Measurements from ENCODE around the gene RFLNA.

DNA sequence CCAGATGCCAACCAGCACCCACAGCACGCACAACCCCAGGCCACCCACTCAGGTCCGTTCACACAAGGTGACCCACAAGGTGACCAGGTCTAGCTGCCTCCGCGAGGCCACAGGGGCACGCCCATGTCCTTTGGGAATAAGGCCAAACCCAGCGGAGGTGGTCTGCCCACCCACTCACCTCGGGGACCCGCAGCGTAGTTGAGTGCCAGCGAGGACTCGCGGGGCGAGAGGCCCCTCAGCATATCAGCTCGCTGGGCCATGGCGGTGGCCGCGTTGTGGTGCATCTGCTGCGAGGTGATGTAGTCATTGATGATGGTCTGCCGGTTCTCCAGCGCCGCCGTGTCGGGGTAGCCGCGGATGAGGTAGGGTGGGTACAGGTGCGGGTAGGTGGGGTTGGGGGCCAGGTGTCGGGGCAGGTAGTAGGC, 46.8 kb downstream of the RFLNA start:
- TF ChIP-seq POLR2A (IDR thresholded peaks at IDR 0.05; ENCODE audit: extremely low read depth, insufficient read length) = no peak
- TF ChIP-seq, protein P1, sequence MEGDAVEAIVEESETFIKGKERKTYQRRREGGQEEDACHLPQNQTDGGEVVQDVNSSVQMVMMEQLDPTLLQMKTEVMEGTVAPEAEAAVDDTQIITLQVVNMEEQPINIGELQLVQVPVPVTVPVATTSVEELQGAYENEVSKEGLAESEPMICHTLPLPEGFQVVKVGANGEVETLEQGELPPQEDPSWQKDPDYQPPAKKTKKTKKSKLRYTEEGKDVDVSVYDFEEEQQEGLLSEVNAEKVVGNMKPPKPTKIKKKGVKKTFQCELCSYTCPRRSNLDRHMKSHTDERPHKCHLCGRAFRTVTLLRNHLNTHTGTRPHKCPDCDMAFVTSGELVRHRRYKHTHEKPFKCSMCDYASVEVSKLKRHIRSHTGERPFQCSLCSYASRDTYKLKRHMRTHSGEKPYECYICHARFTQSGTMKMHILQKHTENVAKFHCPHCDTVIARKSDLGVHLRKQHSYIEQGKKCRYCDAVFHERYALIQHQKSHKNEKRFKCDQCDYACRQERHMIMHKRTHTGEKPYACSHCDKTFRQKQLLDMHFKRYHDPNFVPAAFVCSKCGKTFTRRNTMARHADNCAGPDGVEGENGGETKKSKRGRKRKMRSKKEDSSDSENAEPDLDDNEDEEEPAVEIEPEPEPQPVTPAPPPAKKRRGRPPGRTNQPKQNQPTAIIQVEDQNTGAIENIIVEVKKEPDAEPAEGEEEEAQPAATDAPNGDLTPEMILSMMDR (IDR thresholded peaks at IDR 0.05; ENCODE audit: low read depth, low read length) = no peak

Data from NB4 (cell line).